ENCODE results near the gene TMCC1. TPM values are rescaled to one million over a fixed set of nuclear protein-coding genes. Genes with fewer than 3 reads are reported as not detected.

The TMCC1 gene
- total and polyA plus RNA-seq, 2 experiments from 2014 or later: 12.3 to 26.9 TPM

DNA sequence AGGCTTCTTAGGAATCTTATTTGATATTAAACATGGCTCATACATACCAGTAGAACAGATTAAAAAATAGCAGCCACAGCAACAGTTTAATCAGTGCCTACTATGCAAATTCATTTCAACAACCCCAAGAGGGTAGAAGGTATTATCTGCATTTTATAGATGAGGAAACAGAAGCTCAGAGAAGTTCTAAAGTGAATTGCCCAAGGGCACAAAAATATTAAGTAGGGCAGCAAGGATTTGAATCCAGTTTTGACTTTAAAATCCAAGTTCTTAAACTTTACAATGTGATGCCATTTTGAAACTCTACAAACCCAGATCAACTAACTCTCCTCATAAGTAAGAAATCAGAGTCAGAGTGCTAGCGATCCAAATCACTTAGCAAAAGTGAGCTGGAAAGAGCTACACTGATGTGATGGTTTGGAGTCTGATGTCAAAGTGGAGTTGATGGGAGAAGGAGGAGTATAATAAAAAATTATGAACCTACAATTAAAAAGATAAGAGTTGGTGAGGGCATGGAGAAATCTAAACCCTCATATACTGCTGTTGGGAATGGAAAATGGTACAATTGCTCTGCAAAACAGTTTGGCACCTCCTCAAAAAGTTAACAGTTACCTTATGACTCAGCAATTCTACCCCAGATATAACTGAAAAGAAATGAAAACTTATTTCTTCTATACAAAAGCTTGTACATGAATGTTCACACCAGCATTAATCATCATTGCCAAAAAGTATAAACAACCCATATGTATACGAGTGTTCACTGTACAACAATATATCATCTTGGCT is 236.1 kb downstream of the TMCC1 start:
- Histone ChIP-seq H3K27me3 (no peaks in the 10 kb centered on the region), H3K9me3 (ENCODE audit: low read depth) (no peaks in the 10 kb centered on the region), H3K4me1 (ENCODE audit: low read depth) (no peaks in the 10 kb centered on the region), H3K27ac (peak overlapping the region; percentile 49), H3K36me3 (no peaks in the 10 kb centered on the region), H3K4me3 (no peak overlapping the region)
- DNase-seq (ENCODE audit: low read depth in 1 of 2, low spot score in 1 of 2): peak in 1 of 2 donors; percentile 47
- TF ChIP-seq, protein P1, sequence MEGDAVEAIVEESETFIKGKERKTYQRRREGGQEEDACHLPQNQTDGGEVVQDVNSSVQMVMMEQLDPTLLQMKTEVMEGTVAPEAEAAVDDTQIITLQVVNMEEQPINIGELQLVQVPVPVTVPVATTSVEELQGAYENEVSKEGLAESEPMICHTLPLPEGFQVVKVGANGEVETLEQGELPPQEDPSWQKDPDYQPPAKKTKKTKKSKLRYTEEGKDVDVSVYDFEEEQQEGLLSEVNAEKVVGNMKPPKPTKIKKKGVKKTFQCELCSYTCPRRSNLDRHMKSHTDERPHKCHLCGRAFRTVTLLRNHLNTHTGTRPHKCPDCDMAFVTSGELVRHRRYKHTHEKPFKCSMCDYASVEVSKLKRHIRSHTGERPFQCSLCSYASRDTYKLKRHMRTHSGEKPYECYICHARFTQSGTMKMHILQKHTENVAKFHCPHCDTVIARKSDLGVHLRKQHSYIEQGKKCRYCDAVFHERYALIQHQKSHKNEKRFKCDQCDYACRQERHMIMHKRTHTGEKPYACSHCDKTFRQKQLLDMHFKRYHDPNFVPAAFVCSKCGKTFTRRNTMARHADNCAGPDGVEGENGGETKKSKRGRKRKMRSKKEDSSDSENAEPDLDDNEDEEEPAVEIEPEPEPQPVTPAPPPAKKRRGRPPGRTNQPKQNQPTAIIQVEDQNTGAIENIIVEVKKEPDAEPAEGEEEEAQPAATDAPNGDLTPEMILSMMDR (IDR thresholded peaks at IDR 0.05; ENCODE audit: low read depth, low read length): no peak

- H3K36me3 ChIP-seq: no peaks in the 10 kb centered on the region
- H3K4me3 ChIP-seq: no peak overlapping the region
- TF ChIP-seq, protein P1 (IDR thresholded peaks at IDR 0.05; ENCODE audit: low read depth, low read length): no peak
- H3K9me3 ChIP-seq (ENCODE audit: low read depth): no peaks in the 10 kb centered on the region
- no peak overlapping the region for H3K27ac ChIP-seq
- DNase-seq (ENCODE audit: low read depth in 1 of 2, low spot score in 1 of 2): peak in 1 of 2 donors; percentile 33
- H3K27me3 ChIP-seq: no peaks in the 10 kb centered on the region
- no peaks in the 10 kb centered on the region for H3K4me1 ChIP-seq (ENCODE audit: low read depth)
Observed at GRCh38 chr3:129656659-129657247, 236.8 kb downstream of the TMCC1 start.

GRCh38 chr3:129655291-129655700 is 238.2 kb downstream of the TMCC1 start:
- TF ChIP-seq, protein P1 (IDR thresholded peaks at IDR 0.05; ENCODE audit: low read depth, low read length): no peak
- Histone ChIP-seq H3K27me3 (no peaks in the 10 kb centered on the region), H3K9me3 (ENCODE audit: low read depth) (no peaks in the 10 kb centered on the region), H3K4me1 (ENCODE audit: low read depth) (no peaks in the 10 kb centered on the region), H3K36me3 (no peaks in the 10 kb centered on the region), H3K27ac (no peak overlapping the region), H3K4me3 (no peak overlapping the region)
- no peak for DNase-seq (ENCODE audit: low read depth in 1 of 2, low spot score in 1 of 2)

DNA sequence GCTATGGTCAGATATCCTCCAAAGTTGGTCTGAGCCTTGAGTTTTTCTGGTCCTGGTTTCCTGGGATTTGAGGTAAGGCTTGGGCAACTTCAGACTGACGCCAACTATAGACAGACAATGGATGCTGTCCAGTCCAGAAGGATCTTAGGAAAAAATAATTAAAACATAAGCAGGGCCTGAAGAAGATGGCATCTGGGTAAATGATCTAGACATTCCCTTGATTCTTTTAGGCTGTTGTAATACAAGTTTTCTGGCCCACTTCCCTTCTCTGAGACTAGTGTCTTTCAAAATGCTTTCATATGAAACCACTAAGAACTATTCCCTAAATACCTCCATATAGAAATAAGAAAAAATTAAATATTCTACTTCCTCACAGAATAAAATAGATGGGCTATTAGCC is 239.4 kb downstream of the TMCC1 start:
- Histone ChIP-seq H3K27me3 (no peaks in the 10 kb centered on the region), H3K27ac (no peak overlapping the region), H3K36me3 (no peaks in the 10 kb centered on the region), H3K9me3 (ENCODE audit: low read depth) (no peaks in the 10 kb centered on the region), H3K4me3 (no peak overlapping the region), H3K4me1 (ENCODE audit: low read depth) (no peaks in the 10 kb centered on the region)
- DNase-seq (ENCODE audit: low read depth in 1 of 2, low spot score in 1 of 2): peak in 1 of 2 donors; percentile 60
- TF ChIP-seq, protein P1 (IDR thresholded peaks at IDR 0.05; ENCODE audit: low read depth, low read length): no peak

DNA sequence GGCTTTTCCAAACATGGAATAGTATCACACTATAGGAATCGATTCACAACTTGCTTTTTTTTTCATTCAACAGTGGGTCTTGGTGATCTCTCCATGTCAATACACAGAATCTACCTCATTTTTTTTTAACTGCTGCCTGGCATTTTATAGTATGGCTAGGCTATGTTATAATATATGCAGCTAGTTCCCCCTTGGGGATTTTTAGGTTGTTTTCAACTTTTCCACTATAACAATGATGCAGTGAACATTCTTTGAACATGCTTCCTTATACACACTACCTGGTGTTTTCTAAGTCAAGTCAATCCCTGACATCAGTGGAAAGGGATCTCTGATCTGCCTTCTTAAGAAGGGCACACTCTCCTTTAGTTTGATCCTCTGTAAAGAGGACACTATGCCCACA is 240.5 kb downstream of the TMCC1 start:
- no peaks in the 10 kb centered on the region for H3K27me3 ChIP-seq
- H3K4me3 ChIP-seq: no peak overlapping the region
- TF ChIP-seq, protein P1 (IDR thresholded peaks at IDR 0.05; ENCODE audit: low read depth, low read length): no peak
- H3K9me3 ChIP-seq (ENCODE audit: low read depth): no peaks in the 10 kb centered on the region
- DNase-seq (ENCODE audit: low read depth in 1 of 2, low spot score in 1 of 2): no peak
- no peaks in the 10 kb centered on the region for H3K36me3 ChIP-seq
- H3K4me1 ChIP-seq (ENCODE audit: low read depth): no peaks in the 10 kb centered on the region
- no peak overlapping the region for H3K27ac ChIP-seq
